GM18870 (cell line): ENCODE data around the gene UTF1.

ENCODE experiments used
- ATAC-seq: cut with Tn5 transposase; IDR thresholded peaks from one replicate; pipeline ENCODE4 v1.9.1; 2021; ENCODE audit warnings: moderate library complexity; ENCODE audit not compliant: unreplicated experiment

UTF1 gene

GRCh38 chr10:133276435-133277201 lies 46.6 kb downstream of the UTF1 start, which contains the start of gene ADAM8:
TSS of gene ADAM8 (minus strand) at chr10:133276868. CDS start at chr10:133276817, 51 bp downstream.
- ATAC-seq = no peak

- ATAC-seq = no peak
These were observed 47.4 kb downstream of the UTF1 start for GRCh38 chr10:133277277-133277992.

GRCh38 chr10:133277993-133278576 lies 48.1 kb downstream of the UTF1 start:
- ATAC-seq = no peak

- peak; percentile 36 for ATAC-seq
These were observed 48.7 kb downstream of the UTF1 start for GRCh38 chr10:133278577-133279265.

- ATAC-seq = no peak
These were observed 49.6 kb downstream of the UTF1 start for GRCh38 chr10:133279326-133280226.

- no peak for ATAC-seq
These were observed 50.5 kb downstream of the UTF1 start for GRCh38 chr10:133280391-133281059.

GRCh38 chr10:133281084-133281483 lies 51.1 kb downstream of the UTF1 start:
- no peak for ATAC-seq
